HepG2 (cell line): Measurements from ENCODE around the gene SLC38A3. TPM values are rescaled to one million over a fixed set of nuclear protein-coding genes. Genes with fewer than 3 reads are reported as not detected.
A peak's percentile ranks its signal among the peaks of the same experiment; 100 is the strongest.

ENCODE experiments used
- BRCA1 ChIP-seq: sonication (generic); formaldehyde crosslinking; IDR thresholded peaks from 2 replicates; pipeline ENCODE4 v1.4.0; 2020; ENCODE audit warnings: missing genetic modification reagents
- ELF1 ChIP-seq: sonication (generic); formaldehyde crosslinking; IDR thresholded peaks from 2 replicates; pipeline ENCODE4 v1.4.0; 2020; ENCODE audit warnings: missing genetic modification reagents
- KDM5B ChIP-seq: sonication (generic); formaldehyde crosslinking; IDR thresholded peaks from 2 replicates; pipeline ENCODE4 v1.4.0; 2020; ENCODE audit warnings: missing genetic modification reagents, mild to moderate bottlenecking, borderline replicate concordance
- SNAI1 ChIP-seq: sonication (generic); formaldehyde crosslinking; IDR thresholded peaks from 2 replicates; pipeline ENCODE4 v1.5.0; 2020; ENCODE audit warnings: mild to moderate bottlenecking, missing genetic modification reagents, borderline replicate concordance
- SRF ChIP-seq: IDR thresholded peaks from 2 replicates; pipeline ENCODE4 v1.6.1; 2011; ENCODE audit warnings: mild to moderate bottlenecking, low read depth, low read length, moderate library complexity
- TARDBP ChIP-seq: sonication (generic); formaldehyde crosslinking; IDR thresholded peaks from 2 replicates; pipeline ENCODE4 v1.8.0; 2022; ENCODE audit warnings: mild to moderate bottlenecking, missing genetic modification reagents
- TEAD3 ChIP-seq: optimal IDR thresholded peaks from 2 replicates; pipeline ENCODE3; 2016; ENCODE audit warnings: borderline replicate concordance
- U2AF2 ChIP-seq: fragments of 200-400 bp; formaldehyde crosslinking; IDR thresholded peaks from 2 replicates; pipeline ENCODE4 v1.6.1; 2017; ENCODE audit warnings: low read depth, mild to moderate bottlenecking, low read length
- ZBTB38 ChIP-seq: sonication (generic); formaldehyde crosslinking; IDR thresholded peaks from 2 replicates; pipeline ENCODE4 v1.5.1; 2020; ENCODE audit warnings: mild to moderate bottlenecking, missing genetic modification reagents
- ZFP37 ChIP-seq: sonication (generic); formaldehyde crosslinking; IDR thresholded peaks from 2 replicates; pipeline ENCODE4 v1.4.0; 2020; ENCODE audit warnings: missing genetic modification reagents, borderline replicate concordance
- ZFP90 ChIP-seq: sonication (generic); formaldehyde crosslinking; IDR thresholded peaks from 2 replicates; pipeline ENCODE4 v1.8.0; 2022; ENCODE audit warnings: missing genetic modification reagents, mild to moderate bottlenecking, inconsistent platforms, borderline replicate concordance
- ZNF296 ChIP-seq: sonication (generic); formaldehyde crosslinking; conservative IDR thresholded peaks from 2 replicates; pipeline ENCODE4 v1.5.0; 2020; ENCODE audit warnings: mild to moderate bottlenecking, missing genetic modification reagents
- ZNF761 ChIP-seq: sonication (generic); formaldehyde crosslinking; conservative IDR thresholded peaks from 2 replicates; pipeline ENCODE4 v1.4.0; 2020; ENCODE audit warnings: mild to moderate bottlenecking, missing genetic modification reagents
- ZNF768 ChIP-seq: sonication (generic); formaldehyde crosslinking; IDR thresholded peaks from 2 replicates; pipeline ENCODE4 v1.4.0; 2020; ENCODE audit warnings: missing genetic modification reagents
- ZSCAN9 ChIP-seq: IDR thresholded peaks from 2 replicates; pipeline ENCODE4 v1.6.1; 2016; ENCODE audit warnings: borderline replicate concordance
- polyA plus RNA-seq, 8 experiments: library from polyadenylated mRNA; depleted of rRNA in 3 of 8; stranded (reverse) in 7 of 8; unstranded in 1 of 8; fragments of >200 nt; fragmentation: Illumina TruSeq in 4 of 8; extraction: Trizol in 4 of 8; gene quantifications; 2 replicates each; pipeline versions ENCODE4 v1.2.1 to v1.2.3, GENCODE V29; 2011 to 2016; ENCODE audit warnings: low read depth in 4 of 8, missing spikeins in 1 of 8, mixed read lengths in 1 of 8; ENCODE audit not compliant: insufficient read depth in 1 of 8
- total RNA-seq, 5 experiments: library from RNA; depleted of rRNA; stranded (reverse); fragments of >200 nt; fragmentation: Illumina TruSeq; extraction: Trizol; gene quantifications; 2 replicates each; pipeline ENCODE4 v1.2.3, GENCODE V29; 2016; ENCODE audit warnings: low read depth in 1 of 5
- TF ChIP-seq, protein P1 (sequence below): sonication (generic); formaldehyde crosslinking; IDR thresholded peaks from 2 replicates; pipeline ENCODE4 v1.5.1; 2020; ENCODE audit warnings: mild to moderate bottlenecking, missing genetic modification reagents, borderline replicate concordance
- TF ChIP-seq, protein P2 (sequence below): sonication (generic); formaldehyde crosslinking; IDR thresholded peaks from 2 replicates; pipeline ENCODE4 v1.5.1; 2020; ENCODE audit warnings: missing genetic modification reagents, mild to moderate bottlenecking, borderline replicate concordance
- TF ChIP-seq, protein P3 (sequence below): sonication (generic); formaldehyde crosslinking; IDR thresholded peaks from 2 replicates; pipeline ENCODE4 v1.4.0; 2020; ENCODE audit warnings: missing genetic modification reagents, mild to moderate bottlenecking, borderline replicate concordance
- TF ChIP-seq, protein P4 (sequence below): sonication (generic); formaldehyde crosslinking; IDR thresholded peaks from 2 replicates; pipeline ENCODE4 v1.5.0; 2020; ENCODE audit warnings: missing genetic modification reagents
- TF ChIP-seq, protein P5 (sequence below), 2 experiments: sonication (generic) in 1 of 2; formaldehyde crosslinking in 1 of 2; IDR thresholded peaks; 2 replicates each; pipeline versions ENCODE4 v1.4.0 to v1.6.1; 2018 to 2020; ENCODE audit warnings: missing genetic modification reagents in 2 of 2, borderline replicate concordance in 1 of 2, low read depth in 1 of 2, mild to moderate bottlenecking in 1 of 2, missing biosample characterization in 1 of 2

SLC38A3 gene
- total and polyA plus RNA-seq, 2 of the 13 experiments (the other 11 are each of a cell fraction or from before 2014, with no cell fraction given): 29.8 to 164 TPM

DNA sequence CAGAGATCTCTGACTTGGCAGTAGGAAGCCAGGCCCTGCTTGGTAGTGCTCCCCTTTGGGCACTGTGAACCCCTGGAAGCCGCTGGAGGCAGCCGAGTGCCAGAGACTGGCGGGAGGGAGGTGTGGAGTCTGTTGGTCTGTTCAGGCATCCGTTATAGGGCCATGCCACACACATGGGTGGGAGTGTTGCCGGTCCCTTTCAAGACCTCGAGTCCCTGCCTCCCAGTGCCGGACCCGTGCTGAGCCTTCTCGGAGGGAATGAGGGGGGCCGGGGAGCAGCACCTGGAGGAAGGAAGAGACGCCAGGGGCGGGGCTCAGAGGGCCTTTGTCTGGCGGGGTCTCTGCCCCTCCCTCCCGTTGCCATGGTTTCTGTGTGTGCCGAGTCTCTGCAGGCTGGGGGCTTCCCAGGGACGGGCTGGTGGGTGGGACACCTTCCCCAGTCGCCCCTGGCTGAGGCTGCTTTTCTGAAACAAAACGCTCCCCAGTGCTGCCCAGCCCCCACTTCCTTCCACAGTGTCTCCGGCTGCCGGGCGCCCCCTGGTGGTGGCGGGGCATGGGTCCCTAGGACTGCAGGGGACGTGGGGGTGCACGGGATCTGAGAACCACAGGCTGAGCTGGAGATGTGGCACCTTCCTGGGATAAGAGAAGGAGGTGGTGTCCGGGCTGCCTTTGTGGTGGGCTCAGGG lies 40.9 kb downstream of the SLC38A3 start (continued):
- TF ChIP-seq ZFP90 (peak; percentile 49; the same call in 1 of the 2 replicates), ELF1 (CRISPR knock-in tag) (peak; percentile 72), TARDBP (CRISPR knock-in tag) (0 out of 2 replicates have a peak, but pooled peaks have one; percentile 19), ZNF761 (CRISPR knock-in tag) (no peak), ZNF768 (CRISPR knock-in tag) (no peak), KDM5B (CRISPR knock-in tag) (peak; percentile 43; the same call in 1 of the 2 replicates), BRCA1 (CRISPR knock-in tag) (no peak), ZBTB38 (peak; percentile 69; the same call in 1 of the 2 replicates), U2AF2 (no peak), ZFP37 (CRISPR knock-in tag) (no peak), SNAI1 (CRISPR knock-in tag) (no peak; the same call in 1 of the 2 replicates), ZNF296 (no peak), TEAD3 (CRISPR knock-in tag) (no peak), ZSCAN9 (CRISPR knock-in tag) (no peak), SRF (0 out of 2 replicates have a peak, but pooled peaks have one; percentile 29)
- TF ChIP-seq, protein P1, sequence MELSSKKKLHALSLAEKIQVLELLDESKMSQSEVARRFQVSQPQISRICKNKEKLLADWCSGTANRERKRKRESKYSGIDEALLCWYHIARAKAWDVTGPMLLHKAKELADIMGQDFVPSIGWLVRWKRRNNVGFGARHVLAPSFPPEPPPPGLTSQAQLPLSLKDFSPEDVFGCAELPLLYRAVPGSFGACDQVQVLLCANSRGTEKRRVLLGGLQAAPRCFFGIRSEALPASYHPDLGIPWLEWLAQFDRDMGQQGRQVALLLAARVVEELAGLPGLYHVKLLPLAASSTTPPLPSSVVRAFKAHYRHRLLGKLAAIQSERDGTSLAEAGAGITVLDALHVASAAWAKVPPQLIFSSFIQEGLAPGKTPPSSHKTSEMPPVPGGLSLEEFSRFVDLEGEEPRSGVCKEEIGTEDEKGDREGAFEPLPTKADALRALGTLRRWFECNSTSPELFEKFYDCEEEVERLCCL (CRISPR knock-in tag): no peak
- TF ChIP-seq, protein P2, sequence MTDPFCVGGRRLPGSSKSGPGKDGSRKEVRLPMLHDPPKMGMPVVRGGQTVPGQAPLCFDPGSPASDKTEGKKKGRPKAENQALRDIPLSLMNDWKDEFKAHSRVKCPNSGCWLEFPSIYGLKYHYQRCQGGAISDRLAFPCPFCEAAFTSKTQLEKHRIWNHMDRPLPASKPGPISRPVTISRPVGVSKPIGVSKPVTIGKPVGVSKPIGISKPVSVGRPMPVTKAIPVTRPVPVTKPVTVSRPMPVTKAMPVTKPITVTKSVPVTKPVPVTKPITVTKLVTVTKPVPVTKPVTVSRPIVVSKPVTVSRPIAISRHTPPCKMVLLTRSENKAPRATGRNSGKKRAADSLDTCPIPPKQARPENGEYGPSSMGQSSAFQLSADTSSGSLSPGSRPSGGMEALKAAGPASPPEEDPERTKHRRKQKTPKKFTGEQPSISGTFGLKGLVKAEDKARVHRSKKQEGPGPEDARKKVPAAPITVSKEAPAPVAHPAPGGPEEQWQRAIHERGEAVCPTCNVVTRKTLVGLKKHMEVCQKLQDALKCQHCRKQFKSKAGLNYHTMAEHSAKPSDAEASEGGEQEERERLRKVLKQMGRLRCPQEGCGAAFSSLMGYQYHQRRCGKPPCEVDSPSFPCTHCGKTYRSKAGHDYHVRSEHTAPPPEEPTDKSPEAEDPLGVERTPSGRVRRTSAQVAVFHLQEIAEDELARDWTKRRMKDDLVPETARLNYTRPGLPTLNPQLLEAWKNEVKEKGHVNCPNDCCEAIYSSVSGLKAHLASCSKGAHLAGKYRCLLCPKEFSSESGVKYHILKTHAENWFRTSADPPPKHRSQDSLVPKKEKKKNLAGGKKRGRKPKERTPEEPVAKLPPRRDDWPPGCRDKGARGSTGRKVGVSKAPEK: no peak
- TF ChIP-seq, protein P3, sequence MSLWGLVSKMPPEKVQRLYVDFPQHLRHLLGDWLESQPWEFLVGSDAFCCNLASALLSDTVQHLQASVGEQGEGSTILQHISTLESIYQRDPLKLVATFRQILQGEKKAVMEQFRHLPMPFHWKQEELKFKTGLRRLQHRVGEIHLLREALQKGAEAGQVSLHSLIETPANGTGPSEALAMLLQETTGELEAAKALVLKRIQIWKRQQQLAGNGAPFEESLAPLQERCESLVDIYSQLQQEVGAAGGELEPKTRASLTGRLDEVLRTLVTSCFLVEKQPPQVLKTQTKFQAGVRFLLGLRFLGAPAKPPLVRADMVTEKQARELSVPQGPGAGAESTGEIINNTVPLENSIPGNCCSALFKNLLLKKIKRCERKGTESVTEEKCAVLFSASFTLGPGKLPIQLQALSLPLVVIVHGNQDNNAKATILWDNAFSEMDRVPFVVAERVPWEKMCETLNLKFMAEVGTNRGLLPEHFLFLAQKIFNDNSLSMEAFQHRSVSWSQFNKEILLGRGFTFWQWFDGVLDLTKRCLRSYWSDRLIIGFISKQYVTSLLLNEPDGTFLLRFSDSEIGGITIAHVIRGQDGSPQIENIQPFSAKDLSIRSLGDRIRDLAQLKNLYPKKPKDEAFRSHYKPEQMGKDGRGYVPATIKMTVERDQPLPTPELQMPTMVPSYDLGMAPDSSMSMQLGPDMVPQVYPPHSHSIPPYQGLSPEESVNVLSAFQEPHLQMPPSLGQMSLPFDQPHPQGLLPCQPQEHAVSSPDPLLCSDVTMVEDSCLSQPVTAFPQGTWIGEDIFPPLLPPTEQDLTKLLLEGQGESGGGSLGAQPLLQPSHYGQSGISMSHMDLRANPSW: no peak
- TF ChIP-seq, protein P4, sequence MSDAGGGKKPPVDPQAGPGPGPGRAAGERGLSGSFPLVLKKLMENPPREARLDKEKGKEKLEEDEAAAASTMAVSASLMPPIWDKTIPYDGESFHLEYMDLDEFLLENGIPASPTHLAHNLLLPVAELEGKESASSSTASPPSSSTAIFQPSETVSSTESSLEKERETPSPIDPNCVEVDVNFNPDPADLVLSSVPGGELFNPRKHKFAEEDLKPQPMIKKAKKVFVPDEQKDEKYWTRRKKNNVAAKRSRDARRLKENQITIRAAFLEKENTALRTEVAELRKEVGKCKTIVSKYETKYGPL (CRISPR knock-in tag): no peak
- TF ChIP-seq, protein P5, sequence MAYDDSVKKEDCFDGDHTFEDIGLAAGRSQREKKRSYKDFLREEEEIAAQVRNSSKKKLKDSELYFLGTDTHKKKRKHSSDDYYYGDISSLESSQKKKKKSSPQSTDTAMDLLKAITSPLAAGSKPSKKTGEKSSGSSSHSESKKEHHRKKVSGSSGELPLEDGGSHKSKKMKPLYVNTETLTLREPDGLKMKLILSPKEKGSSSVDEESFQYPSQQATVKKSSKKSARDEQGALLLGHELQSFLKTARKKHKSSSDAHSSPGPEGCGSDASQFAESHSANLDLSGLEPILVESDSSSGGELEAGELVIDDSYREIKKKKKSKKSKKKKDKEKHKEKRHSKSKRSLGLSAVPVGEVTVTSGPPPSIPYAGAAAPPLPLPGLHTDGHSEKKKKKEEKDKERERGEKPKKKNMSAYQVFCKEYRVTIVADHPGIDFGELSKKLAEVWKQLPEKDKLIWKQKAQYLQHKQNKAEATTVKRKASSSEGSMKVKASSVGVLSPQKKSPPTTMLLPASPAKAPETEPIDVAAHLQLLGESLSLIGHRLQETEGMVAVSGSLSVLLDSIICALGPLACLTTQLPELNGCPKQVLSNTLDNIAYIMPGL (CRISPR knock-in tag; IDR thresholded peaks at IDR 0.05; ENCODE audit: borderline replicate concordance in 1 of 2, low read depth in 1 of 2): peak; percentile 78 to 91
